Activated gamma-delta T cell treated with anti-CD3 and anti-CD28 coated beads, Interleukin-2, amount 50 U/mL, for 16 hours (primary cell): ENCODE measurements around the gene HBEGF.

Source experiments
- DNase-seq: peaks from one replicate; pipeline ENCODE4 v3.0.0-alpha.2; 2020; ENCODE audit warnings: low read depth

The HBEGF gene

GRCh38 chr5:140336388-140336787 is 10.0 kb downstream of the HBEGF start:
- no peak for DNase-seq

- DNase-seq, result no peak
Observed at GRCh38 chr5:140331638-140332037, 14.8 kb downstream of the HBEGF start.

GRCh38 chr5:140329739-140330481 is 16.5 kb downstream of the HBEGF start:
- DNase-seq, result no peak

- no peak for DNase-seq
Observed at GRCh38 chr5:140328036-140328764, 18.2 kb downstream of the HBEGF start.

GRCh38 chr5:140327589-140327988 is 18.8 kb downstream of the HBEGF start:
- no peak for DNase-seq

GRCh38 chr5:140325486-140325885 is 20.9 kb downstream of the HBEGF start:
- DNase-seq, result no peak

GRCh38 chr5:140324617-140325241 is 21.7 kb downstream of the HBEGF start:
- no peak for DNase-seq

GRCh38 chr5:140324041-140324600 is 22.3 kb downstream of the HBEGF start:
- DNase-seq, result no peak

- no peak for DNase-seq
Observed at GRCh38 chr5:140322751-140323731, 23.4 kb downstream of the HBEGF start.

- no peak for DNase-seq
Observed at GRCh38 chr5:140321796-140322195, 24.6 kb downstream of the HBEGF start.

- DNase-seq, result no peak
Observed at GRCh38 chr5:140319833-140320232, 26.6 kb downstream of the HBEGF start.

- no peak for DNase-seq
Observed at GRCh38 chr5:140318792-140319191, 27.6 kb downstream of the HBEGF start.

- no peak for DNase-seq
Observed at GRCh38 chr5:140317859-140318258, 28.5 kb downstream of the HBEGF start.

- no peak for DNase-seq
Observed at GRCh38 chr5:140312791-140313189, 33.6 kb downstream of the HBEGF start.

- DNase-seq, result no peak
Observed at GRCh38 chr5:140312067-140312790, 34.2 kb downstream of the HBEGF start.

- no peak for DNase-seq
Observed at GRCh38 chr5:140311011-140311467, 35.4 kb downstream of the HBEGF start.

- DNase-seq, result no peak
Observed at GRCh38 chr5:140310434-140310833, 36.0 kb downstream of the HBEGF start.

- DNase-seq, result no peak
Observed at GRCh38 chr5:140309706-140310249, 36.6 kb downstream of the HBEGF start.

- DNase-seq, result no peak
Observed at GRCh38 chr5:140305471-140305870, 40.9 kb downstream of the HBEGF start.

GRCh38 chr5:140303966-140304365 is 42.4 kb downstream of the HBEGF start:
- DNase-seq, result no peak
